Endometrial microvascular endothelial cells (primary cell): ENCODE measurements around the gene SLC11A1. TPM values are rescaled to one million over a fixed set of nuclear protein-coding genes. Genes with fewer than 3 reads are reported as not detected.

Experiments used
- in situ Hi-C: cut with HindIII; loops from 2 replicates; pipeline ENCODE4 v1.10.0; 2017; ENCODE audit warnings: low sequenced_read_pairs, low pct_unique_long_range_greater_than_20kb; ENCODE audit errors: inconsistent ontology term
- total RNA-seq: library from RNA; depleted of rRNA; stranded (reverse); fragments of >200 nt; gene quantifications from one replicate; pipeline ENCODE4 v1.2.3, GENCODE V29; 2015; ENCODE audit errors: inconsistent ontology term

Gene SLC11A1, protein sequence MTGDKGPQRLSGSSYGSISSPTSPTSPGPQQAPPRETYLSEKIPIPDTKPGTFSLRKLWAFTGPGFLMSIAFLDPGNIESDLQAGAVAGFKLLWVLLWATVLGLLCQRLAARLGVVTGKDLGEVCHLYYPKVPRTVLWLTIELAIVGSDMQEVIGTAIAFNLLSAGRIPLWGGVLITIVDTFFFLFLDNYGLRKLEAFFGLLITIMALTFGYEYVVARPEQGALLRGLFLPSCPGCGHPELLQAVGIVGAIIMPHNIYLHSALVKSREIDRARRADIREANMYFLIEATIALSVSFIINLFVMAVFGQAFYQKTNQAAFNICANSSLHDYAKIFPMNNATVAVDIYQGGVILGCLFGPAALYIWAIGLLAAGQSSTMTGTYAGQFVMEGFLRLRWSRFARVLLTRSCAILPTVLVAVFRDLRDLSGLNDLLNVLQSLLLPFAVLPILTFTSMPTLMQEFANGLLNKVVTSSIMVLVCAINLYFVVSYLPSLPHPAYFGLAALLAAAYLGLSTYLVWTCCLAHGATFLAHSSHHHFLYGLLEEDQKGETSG
- not detected for total RNA-seq

DNA sequence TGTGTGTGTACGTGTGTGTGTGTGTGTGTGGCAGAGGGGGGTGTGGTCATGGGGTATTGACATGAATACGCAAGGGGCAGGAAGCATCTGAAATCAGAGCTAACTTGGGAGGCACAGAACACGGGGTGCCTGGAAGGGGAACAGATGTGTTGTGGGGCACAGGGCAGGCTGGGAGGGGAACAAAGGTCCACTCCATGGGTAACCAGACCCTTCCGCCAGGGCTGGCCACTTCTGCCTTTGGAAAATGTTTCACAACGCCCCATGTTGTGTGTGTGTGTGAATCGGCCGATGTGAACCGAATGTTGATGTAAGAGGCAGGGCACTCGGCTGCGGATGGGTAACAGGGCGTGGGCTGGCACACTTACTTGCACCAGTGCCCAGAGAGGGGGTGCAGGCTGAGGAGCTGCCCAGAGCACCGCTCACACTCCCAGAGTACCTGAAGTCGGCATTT lies at the start of gene SLC11A1:
Gene SLC11A1, plus strand, starts transcription at position 358 of the 451 bp plus-strand sequence. CDS start 96 bp downstream, outside the sequence.
- in situ Hi-C loops = no loop called here

DNA sequence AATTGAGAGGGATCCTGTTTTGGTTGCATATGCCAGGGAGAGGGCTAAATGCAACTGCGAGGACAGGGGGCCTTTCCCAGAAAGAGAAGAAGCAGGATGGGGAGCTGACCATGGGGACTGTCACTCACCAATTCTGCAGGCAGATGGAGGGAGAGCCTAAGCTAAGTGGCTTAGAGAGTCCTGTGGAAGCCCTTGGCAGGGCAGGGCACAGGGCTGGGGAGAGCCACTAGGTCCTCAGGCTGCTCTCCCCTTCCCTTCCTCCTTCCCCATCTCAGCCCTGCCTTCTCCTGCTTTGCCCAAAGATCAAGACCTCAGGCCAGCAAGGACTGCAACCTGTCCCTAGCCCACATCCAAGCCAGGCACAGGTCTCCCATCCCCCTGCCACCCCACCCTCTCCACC lies 49.8 kb upstream of the SLC11A1 start:
- in situ Hi-C loops = no loop called here

DNA sequence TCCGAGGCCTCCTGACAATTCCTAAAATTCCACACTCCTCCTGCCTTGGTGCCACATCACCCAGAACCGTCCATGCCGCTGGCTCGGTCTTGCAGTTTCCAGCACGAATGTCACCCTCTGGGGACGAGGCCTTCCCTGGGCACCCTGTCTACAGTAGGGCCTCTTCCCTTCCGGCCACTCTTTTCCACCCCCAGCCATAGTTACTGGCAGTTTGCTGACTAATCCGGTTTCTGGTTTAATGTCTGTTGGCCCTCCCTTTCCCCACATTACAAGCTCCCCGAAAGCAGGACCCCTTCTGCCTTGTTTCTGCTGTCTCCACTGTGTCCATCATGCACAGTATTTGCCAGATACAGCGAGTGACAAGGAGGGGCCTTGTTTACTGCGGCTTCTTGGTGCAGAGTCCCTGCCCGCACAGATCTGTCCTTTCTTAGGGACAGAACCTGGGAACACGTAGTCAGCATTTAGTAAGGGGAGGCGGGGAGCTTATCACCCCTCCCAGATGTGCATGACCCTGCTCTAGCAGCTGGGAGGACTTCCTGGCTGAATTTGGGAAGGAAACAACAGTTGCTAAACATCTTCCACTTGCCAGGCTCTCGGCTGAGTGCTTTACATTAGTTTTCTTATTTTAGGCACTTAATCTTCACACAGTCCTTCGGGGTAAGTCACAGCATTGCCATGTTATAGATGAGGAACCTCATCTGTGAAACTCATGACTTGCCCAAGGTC lies 49.0 kb upstream of the SLC11A1 start:
- in situ Hi-C loops = no loop called here

DNA sequence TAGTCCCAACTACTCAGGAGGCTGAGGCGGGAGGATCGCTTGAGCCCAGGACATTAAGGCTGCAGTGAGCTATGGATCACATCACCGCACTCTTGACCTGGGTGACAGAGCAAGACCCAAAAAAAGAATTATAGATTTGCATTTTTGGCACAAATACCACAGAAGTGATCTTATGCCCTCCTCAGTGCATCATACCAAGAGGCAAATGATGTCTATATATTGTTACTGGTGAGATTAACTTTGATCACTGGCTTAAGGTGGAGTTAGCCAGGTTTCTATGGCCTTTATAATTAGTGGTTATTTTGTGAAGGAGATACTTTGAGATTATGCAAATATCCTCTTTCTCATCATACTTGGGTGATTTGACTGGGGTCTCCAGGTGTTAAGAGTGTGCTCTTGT lies 47.5 kb upstream of the SLC11A1 start:
- in situ Hi-C loops = no loop called here

DNA sequence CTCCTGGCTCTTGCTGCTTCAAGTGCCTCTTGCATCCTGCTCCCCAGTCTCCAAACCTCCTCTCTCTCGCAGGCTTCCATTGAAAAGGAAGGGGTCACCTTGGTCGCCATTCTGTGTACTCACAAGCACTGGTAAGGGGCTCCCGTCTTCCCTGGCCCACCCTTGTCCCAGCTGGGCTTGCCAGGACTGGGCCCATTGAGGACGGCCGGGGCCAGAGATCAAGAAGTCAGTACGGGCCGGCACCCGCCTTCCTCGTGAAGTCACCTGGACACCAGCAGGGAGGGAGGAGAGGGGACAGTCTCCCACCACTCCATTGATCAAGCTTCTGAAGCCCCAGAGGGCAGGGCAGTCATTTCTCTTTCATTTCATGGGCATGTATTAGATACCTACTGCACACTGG lies 41.4 kb upstream of the SLC11A1 start:
- in situ Hi-C loops = no loop called here

DNA sequence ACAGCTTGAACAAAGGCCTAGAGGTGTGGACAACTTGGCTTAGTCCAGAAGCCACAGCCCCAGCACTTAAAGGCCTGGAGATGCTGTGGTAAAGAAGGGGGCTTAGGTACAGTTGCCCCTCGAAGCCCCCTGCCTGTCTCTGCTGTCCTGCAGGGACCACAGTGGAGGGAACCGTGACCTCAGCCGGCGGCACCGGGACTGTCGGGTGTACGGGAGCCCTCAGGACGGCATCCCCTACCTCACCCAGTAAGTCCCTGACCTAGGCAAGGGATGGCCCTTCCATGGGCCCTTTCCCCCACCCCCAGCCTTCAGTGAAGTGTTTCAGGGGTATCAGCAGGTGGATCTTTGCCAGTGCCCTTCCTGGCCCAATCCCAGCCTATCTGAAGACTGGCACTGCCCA lies 40.7 kb upstream of the SLC11A1 start:
- in situ Hi-C loops = no loop called here

DNA sequence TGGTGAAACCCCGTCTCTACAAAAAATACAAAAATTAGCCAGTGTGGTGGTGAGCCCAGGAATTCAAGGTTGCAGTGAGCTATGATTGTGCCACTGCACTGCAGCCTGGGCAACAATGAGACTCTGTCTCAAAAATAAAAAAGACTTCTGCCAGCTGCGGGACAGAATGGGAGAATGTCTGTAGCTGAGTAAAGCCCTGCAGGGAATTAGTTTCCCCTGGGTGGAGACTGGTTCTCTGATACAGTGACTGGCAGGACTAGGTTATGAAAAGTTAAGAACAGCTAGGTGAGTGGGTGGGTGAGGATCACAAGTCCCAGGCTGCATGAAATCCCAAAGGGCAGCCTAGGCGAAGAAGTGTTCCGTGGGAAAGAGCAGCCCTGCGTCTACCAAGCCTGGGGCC lies 39.2 kb upstream of the SLC11A1 start:
- in situ Hi-C loops = no loop called here

DNA sequence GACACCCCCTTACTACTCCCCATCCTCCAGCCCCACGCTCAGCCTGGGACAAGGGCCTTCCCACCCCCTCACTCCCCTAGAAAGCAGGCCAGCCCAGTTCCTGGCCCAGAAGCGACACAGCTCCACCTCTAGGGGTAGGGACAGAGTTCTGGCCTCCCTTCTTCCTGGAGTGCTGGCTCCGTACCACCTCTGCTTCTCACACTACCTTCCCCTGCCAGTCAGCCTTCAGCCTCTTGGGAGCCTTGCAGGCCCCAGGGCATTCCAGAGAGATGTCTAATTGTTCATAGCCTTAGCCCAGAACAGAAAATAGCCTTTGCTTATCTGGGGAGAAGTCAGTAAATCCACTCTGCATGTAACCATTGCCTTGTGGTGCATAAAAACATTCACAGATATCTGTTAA lies 38.5 kb upstream of the SLC11A1 start:
- in situ Hi-C loops = no loop called here

DNA sequence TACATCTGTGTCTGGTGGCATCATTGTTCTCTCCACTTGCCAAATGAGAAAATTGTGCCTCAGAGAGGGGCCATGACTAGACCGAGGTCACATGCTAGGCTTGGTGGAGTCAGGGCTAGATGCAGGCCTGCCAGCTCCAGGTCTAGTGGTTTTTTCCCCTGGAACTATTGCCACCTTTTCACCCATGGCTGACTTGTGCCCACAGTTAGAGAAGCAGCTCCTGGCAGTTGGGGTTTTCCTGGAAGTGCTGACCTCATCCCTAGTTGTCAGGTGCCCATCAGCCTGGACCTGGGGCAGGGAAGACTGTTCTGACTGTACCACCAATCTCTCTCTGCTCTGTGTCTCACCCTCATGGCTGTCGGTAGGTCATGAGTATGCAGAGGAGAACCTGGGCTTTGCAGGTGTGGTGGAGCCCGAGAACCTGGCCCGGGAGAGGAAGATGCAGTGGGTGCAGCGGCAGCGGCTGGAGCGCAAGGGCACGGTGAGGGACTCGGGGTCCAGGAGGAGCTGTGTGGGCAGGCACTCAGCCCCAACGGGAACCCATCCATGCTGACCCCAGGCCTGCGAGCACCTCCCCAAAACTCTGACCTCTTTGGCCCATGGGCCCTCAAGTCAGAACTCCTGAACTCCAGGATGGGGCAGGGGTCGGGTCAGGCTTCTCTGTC lies 37.9 kb upstream of the SLC11A1 start:
- in situ Hi-C loops = no loop called here

DNA sequence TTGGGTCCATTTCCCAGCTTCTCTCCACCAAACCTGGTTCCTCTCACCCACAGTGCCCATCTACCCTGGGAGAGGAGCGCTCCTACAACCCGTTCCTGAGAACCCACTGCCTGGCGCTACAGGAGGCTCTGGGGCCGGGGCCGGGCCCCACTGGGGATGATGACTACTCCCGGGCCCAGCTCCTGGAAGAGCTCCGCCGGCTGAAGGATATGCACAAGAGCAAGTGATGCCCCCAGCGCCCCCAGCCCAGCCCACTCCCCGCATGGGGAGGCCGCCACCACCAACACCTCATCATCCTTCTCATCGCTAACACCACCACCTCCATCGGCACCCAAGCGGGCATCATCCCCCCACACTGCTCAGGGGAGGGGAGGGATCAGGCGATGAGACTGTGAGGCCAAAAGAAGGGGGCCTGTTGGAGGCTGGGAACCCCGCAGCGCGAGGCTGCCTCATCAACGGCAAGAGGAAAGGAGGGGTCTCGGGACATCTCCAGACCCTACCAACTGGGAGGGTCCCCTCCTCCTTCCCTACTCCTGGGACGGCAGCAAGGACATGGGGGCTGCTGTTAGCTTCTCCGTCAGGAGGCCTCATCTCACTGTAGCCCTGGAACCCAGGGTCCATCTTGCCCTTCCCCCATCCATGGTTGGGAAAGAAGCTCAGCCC lies 37.2 kb upstream of the SLC11A1 start:
- in situ Hi-C loops = no loop called here

DNA sequence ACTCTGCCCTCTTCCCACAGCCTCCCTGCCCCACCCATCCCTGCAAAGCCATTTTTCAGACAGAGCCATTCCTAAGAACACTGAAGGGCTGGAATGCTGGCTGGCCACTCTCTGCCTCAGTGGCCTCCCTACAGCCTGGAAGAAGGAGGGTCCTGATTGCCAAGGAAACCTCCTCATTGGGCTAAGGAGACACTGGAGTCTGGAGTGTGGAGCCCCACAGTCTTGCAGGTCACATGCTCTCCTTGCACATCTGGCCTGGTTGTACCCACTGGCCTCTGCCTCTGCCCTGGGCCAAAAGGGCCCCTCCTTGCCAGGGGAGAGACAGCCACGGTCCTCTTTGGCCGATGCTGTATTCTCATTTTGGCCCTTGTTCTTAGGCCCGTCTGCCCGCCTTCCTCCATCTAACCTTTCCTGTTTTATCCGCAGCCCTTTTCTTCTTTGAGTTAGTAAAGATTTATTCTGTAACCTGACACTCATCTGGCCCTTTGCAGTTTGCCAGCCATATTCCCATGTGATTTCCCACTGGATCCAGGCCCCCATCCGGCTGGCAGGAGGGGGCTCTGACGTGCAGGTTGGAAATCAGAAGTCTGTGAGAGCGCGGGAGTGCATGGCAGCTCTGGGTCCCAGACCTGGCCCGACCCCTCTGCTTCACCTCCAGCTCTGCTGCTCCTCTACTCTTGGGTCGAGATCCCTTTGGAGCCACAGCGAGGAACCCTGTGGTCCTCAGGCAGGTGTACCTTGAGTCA lies 36.4 kb upstream of the SLC11A1 start:
- in situ Hi-C loops = no loop called here

DNA sequence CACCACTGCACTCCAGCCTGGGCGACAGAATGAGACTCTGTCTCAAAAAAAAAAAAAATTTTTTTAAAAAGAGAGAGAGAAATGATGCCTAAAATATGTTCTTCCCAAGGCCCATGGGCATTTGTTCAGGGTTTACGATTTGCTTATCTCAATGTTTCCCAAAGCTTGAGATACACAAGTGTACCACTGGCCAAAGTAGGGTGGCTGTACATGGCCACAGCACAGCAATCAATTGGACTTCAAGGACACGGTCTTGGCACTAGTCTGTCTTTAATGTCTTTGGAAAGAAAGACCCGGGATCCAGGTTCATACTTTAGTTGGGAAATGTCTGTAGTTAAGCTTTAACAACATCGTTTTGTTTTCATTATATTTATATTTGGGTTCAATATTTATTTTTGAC lies 34.9 kb upstream of the SLC11A1 start:
- in situ Hi-C loops = no loop called here

DNA sequence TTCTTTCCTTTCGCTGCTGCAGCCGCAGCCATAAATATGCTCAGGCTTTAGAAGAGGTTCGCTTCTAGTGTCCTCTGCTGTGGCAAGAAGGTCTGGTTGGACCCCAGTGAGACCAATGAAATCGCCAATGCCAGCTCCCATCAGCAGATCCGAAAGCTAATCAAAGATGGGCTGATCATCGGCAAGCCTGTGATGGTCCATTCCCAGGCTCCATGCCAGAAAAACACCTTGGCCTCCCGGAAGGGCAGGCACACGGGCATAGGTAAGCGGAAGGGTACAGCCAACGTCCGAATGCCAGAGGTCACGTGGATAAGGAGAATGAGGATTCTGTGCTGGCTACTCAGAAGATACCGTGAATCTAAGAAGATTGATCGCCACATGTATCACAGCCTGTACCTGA lies 28.0 kb upstream of the SLC11A1 start:
- in situ Hi-C loops = no loop called here

DNA sequence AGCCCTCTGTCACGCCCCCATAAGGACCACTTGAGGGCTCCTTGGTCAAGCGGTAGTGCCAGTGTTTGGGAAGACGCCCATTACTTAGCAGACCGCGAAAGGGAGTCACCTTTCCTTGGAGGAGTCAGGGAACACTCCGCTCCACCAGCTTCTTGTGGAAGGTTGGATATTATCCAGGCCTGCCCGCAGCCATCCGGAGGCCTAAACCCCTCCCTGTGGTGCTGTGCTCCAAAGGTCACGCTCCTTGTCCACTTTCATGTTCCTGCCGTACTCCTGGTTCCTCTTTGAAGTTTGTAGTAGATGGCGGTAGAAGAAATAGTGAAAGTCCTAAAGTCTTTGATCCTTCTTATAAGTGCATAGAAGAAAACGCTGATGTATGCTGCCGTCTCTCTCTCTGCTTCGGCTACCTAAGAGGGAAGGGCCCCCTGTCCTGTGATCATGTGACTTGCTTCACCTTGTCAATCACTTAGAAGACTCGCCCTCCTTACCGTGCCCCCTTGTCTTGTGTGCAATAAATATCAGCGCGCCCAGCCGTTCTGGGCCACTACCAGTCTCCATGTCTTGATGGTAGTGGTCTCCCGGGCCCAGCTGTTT lies 27.1 kb upstream of the SLC11A1 start:
- in situ Hi-C loops = no loop called here

DNA sequence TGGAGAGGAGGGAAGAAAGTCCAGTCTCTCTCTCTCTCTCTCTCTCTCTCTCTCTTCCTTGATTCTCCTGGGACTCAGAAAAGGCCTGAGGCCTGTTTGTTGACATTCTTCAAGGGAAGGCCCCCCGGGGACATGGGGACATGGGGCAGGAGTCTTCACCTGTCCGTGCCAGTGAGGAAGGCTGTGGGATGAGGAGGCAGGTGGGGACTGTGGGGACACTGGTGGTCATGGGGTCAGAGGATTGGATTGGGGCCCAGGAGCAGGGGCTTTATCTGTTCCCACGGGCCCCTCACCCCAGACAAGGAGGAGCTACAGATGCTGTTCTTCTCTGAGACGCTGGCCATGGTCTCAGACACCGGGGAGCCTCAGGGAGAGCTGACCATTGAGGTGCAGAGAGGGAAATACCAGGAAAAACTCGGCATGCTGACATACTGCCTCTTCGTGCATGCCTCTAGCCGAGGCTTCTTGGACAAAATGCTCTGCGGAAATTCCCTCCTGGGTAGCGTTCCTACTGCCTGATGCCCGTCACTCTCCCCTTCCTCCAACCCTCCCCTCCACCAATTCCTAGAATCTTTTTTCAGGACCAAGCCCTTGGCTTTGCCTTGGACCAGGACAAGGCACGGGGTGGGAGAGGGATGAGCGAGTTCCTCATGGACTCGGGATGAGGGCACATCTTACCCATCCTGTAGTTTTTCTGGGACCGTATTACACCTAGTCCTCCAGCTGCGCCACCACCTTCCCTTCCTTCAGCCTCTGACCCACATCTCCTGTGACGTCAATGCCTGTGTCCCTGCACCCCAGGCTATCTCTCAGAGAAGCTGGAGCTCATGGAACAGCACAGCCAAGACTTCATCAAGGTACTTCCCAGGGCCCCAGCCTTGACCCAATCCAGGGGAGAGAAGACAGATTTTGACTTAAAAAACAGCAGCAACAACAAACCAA lies 24.6 kb upstream of the SLC11A1 start:
- in situ Hi-C loops = no loop called here

DNA sequence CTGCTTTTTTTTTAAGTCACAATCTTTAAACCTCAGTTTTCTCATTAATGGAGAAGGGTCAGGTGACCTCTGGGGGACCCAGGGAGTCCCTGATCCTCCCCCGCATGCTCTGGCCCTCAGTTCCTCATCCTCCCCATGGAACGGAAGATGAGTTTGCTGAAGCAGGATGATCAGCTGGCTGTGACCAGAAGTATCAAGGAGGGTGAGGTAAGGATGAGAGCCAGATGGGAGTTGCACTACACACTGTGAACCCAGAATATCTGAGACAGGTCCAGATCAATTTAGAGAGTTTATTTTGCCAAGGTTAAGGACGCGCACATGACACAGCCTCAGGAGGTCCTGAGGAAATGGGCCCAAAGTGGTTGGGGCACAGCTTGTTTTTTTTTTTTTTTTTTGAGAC lies 21.6 kb upstream of the SLC11A1 start:
- in situ Hi-C loops = no loop called here

DNA sequence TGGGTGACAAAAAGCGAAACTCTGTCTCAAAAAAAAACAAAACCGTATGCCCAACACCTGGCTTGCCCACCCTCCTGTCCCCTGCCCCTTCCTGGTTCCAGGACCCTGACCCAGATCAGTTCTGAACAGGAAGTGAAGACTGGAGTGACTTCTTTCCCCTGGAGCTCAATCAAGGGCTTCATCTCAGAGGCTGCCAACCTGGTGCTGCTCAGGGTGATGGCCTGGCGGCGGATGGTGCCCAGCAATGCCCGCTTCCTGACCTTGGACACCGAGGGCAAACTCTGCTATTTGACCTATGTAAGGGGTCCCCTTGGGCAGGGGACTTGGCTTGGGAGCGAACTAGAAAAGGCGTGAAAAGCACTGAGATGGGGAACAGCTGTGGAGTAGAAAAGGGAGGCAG lies 19.5 kb upstream of the SLC11A1 start:
- in situ Hi-C loops = no loop called here
